Upper lobe of left lung (tissue), 6 donors: ENCODE data around the gene TFPI. TPM values are rescaled to one million over a fixed set of nuclear protein-coding genes. Genes with fewer than 3 reads are reported as not detected.

ENCODE experiments used
- ATAC-seq, 2 donors: fragments of 200-7000 bp; cut with Tn5 transposase; one replicate each; pipeline ENCODE4 v1.9.1; 2022; ENCODE audit warnings: mild to moderate bottlenecking in 2 of 2, moderate library complexity in 2 of 2; ENCODE audit not compliant: low FRiP score in 2 of 2
- DNase-seq, 2 donors: peaks; one replicate each; pipeline ENCODE4 v3.0.0-alpha.2; 2019 to 2020
- H3K27ac ChIP-seq, 4 donors: fragments of 200-600 bp; sonication (generic); one replicate each; pipeline ENCODE4 v1.5.1; 2016 to 2019
- H3K27me3 ChIP-seq, 4 donors: fragments of 200-600 bp; sonication (generic); one replicate each; pipeline ENCODE4 v1.5.1; 2017 to 2019
- H3K36me3 ChIP-seq, 4 donors: fragments of 200-600 bp; sonication (generic); one replicate each; pipeline ENCODE4 v1.5.1; 2016 to 2019
- H3K4me1 ChIP-seq, 4 donors: fragments of 200-600 bp; sonication (generic); one replicate each; pipeline ENCODE4 v1.5.1; 2018 to 2019
- H3K4me3 ChIP-seq, 4 donors: fragments of 200-600 bp; sonication (generic); one replicate each; pipeline ENCODE4 v1.5.1; 2017 to 2019; ENCODE audit warnings: mild to moderate bottlenecking in 2 of 4, moderate library complexity in 1 of 4
- H3K9me3 ChIP-seq, 4 donors: fragments of 200-600 bp; sonication (generic); one replicate each; pipeline ENCODE4 v1.5.1; 2018 to 2019
- CTCF ChIP-seq, 6 experiments: fragments of 450-650 bp in 4 of 6; fragments of 200-600 bp in 2 of 6; sonication (generic) in 2 of 6; IDR thresholded peaks; one replicate each; pipeline ENCODE4 v1.5.1; 2016 to 2019; ENCODE audit warnings: antibody characterized with exemption in 6 of 6
- EP300 ChIP-seq, 4 donors: sonication (generic); formaldehyde crosslinking; IDR thresholded peaks; one replicate each; pipeline ENCODE4 v1.5.1; 2017; ENCODE audit warnings: antibody characterized with exemption in 4 of 4, control low read depth in 2 of 4
- POLR2A ChIP-seq, 4 donors: fragments of 450-650 bp; IDR thresholded peaks; one replicate each; pipeline ENCODE4 v1.5.1; 2016 to 2017; ENCODE audit warnings: antibody characterized with exemption in 4 of 4, mild to moderate bottlenecking in 2 of 4
- POLR2AphosphoS5 ChIP-seq, 2 donors: sonication (generic); formaldehyde crosslinking; IDR thresholded peaks; one replicate each; pipeline ENCODE4 v1.5.1; 2017; ENCODE audit warnings: antibody characterized with exemption in 2 of 2
- WGBS, 2 donors: methylation state at CpG; one replicate each; pipeline ENCODE4 v1.1.5; 2017 to 2018; 5-methylcytosine and 5-hydroxymethylcytosine counted together
- total RNA-seq, 6 donors: library from RNA; depleted of rRNA in 4 of 6; stranded (reverse); fragments of >200 nt in 4 of 6; gene quantifications; one replicate each; pipeline versions ENCODE4 v1.1.0 to v1.2.1, GENCODE V29; 2016 to 2021
- donor health status: DM: no; HTN: no; CAD: no; lungs with moderate emphysema.
- donor health status: DM: no; HTN: yes; CAD: no; lungs with severe emphysema.

Gene TFPI
- total RNA-seq, 6 donors from 2014 or later, result 92.3 to 293 (median 243) TPM

GRCh38 chr2:187554704-187555082 is 458 bp upstream of the TFPI start:
- H3K27me3 ChIP-seq, result no peaks in the 10 kb centered on the region
- peak overlapping the region; percentile 78 to 86 (median 82) for H3K27ac ChIP-seq
- H3K4me3 ChIP-seq, result peak overlapping the region in 3 of 4 donors; percentile 42 to 56 (median 55)
- H3K36me3 ChIP-seq, result no peaks in the 10 kb centered on the region
- no peak for ATAC-seq
- no peaks in the 10 kb centered on the region for H3K9me3 ChIP-seq
- 28 to 34% methylated on average over 2 of the region's 2 CpGs for WGBS, 2 donors
- no peak for TF ChIP-seq POLR2A (IDR thresholded peaks at IDR 0.05)
- TF ChIP-seq CTCF (IDR thresholded peaks at IDR 0.05), result no peak
- no peak for TF ChIP-seq EP300 (IDR thresholded peaks at IDR 0.05)
- TF ChIP-seq POLR2AphosphoS5 (IDR thresholded peaks at IDR 0.05), result no peak
- peaks cover 0 to 3% (median 1%) of the 10 kb centered on the region in 4 donors for H3K4me1 ChIP-seq
- DNase-seq, result no peak

GRCh38 chr2:187552828-187553681 is 1.2 kb downstream of the TFPI start:
- no peaks in the 10 kb centered on the region for H3K27me3 ChIP-seq
- H3K27ac ChIP-seq, result peak overlapping the region; percentile 78 to 86 (median 82)
- ATAC-seq (peak in 1 of 2 donors; percentile 71), DNase-seq (no peak)
- peaks cover 7 to 16% (median 10%) of the 10 kb centered on the region in 4 donors for H3K4me1 ChIP-seq
- 3 to 14% methylated on average over 2 of the region's 2 CpGs for WGBS, 2 donors
- H3K36me3 ChIP-seq, result no peaks in the 10 kb centered on the region
- no peaks in the 10 kb centered on the region for H3K9me3 ChIP-seq
- peak in 1 of 4 donors; percentile 13 for TF ChIP-seq POLR2A (IDR thresholded peaks at IDR 0.05)
- TF ChIP-seq EP300 (IDR thresholded peaks at IDR 0.05), result no peak
- peak in 1 of 2 donors; percentile 26 for TF ChIP-seq POLR2AphosphoS5 (IDR thresholded peaks at IDR 0.05)
- peak overlapping the region; percentile 3 to 56 (median 48) for H3K4me3 ChIP-seq

GRCh38 chr2:187552381-187552780 is 1.9 kb downstream of the TFPI start:
- Histone ChIP-seq H3K36me3 (no peaks in the 10 kb centered on the region), H3K4me1 (peaks cover 10 to 20% (median 11%) of the 10 kb centered on the region in 4 donors), H3K27me3 (no peaks in the 10 kb centered on the region), H3K9me3 (no peaks in the 10 kb centered on the region), H3K4me3 (peak overlapping the region; percentile 3 to 56 (median 48)), H3K27ac (peak overlapping the region; percentile 78 to 86 (median 82))
- TF ChIP-seq POLR2A (IDR thresholded peaks at IDR 0.05), result no peak
- ATAC-seq, result no peak
- DNase-seq, result no peak

GRCh38 chr2:187550857-187551256 is 3.4 kb downstream of the TFPI start:
- Histone ChIP-seq H3K4me3 (peak overlapping the region; percentile 6 to 56 (median 48)), H3K4me1 (peaks cover 10 to 33% (median 22%) of the 10 kb centered on the region in 4 donors), H3K36me3 (no peaks in the 10 kb centered on the region), H3K27ac (peak overlapping the region; percentile 57 to 86 (median 82)), H3K9me3 (no peaks in the 10 kb centered on the region), H3K27me3 (no peaks in the 10 kb centered on the region)
- 32 to 52% methylated on average over 1 of the region's 1 CpG for WGBS, 2 donors
- no peak for DNase-seq
- TF ChIP-seq POLR2AphosphoS5 (IDR thresholded peaks at IDR 0.05) (no peak), POLR2A (IDR thresholded peaks at IDR 0.05) (no peak), EP300 (IDR thresholded peaks at IDR 0.05) (no peak), CTCF (IDR thresholded peaks at IDR 0.05) (no peak)
- no peak for ATAC-seq

- peak overlapping the region; percentile 57 to 86 (median 82) for H3K27ac ChIP-seq
These were observed 4.2 kb downstream of the TFPI start for GRCh38 chr2:187549951-187550555.

More at GRCh38 chr2:187549951-187550555, 4.2 kb downstream of the TFPI start:
- 31 to 44% methylated on average over 3 of the region's 3 CpGs for WGBS, 2 donors
- no peak for ATAC-seq
- H3K4me1 ChIP-seq, result peaks cover 14 to 40% (median 27%) of the 10 kb centered on the region in 4 donors
- TF ChIP-seq EP300 (IDR thresholded peaks at IDR 0.05) (peak in 1 of 4 donors; percentile 83), POLR2A (IDR thresholded peaks at IDR 0.05) (peak in 1 of 4 donors; percentile 11), CTCF (IDR thresholded peaks at IDR 0.05) (no peak), POLR2AphosphoS5 (IDR thresholded peaks at IDR 0.05) (no peak)
- no peaks in the 10 kb centered on the region for H3K27me3 ChIP-seq
- peak overlapping the region in 3 of 4 donors; percentile 42 to 56 (median 55) for H3K4me3 ChIP-seq
- no peak for DNase-seq
- H3K36me3 ChIP-seq, result no peaks in the 10 kb centered on the region
- no peaks in the 10 kb centered on the region for H3K9me3 ChIP-seq
